ENCODE data around the gene NOP9.

NOP9 gene

GRCh38 chr14:24356208-24356607, 56.6 kb downstream of the NOP9 start:
- no peak for DNase-seq
